K562 (cell line): ENCODE results near the gene SMG9. TPM values are rescaled to one million over a fixed set of nuclear protein-coding genes. Genes with fewer than 3 reads are reported as not detected.

Source experiments
- CBFA2T3 ChIP-seq: fragments of 450-650 bp; IDR thresholded peaks from 2 replicates; pipeline ENCODE4 v1.6.1; 2017
- NR2F6 ChIP-seq: fragments of 450-650 bp; formaldehyde crosslinking; IDR thresholded peaks from 2 replicates; pipeline ENCODE4 v1.4.0; 2020; ENCODE audit warnings: mild to moderate bottlenecking
- PYGO2 ChIP-seq: fragments of 450-650 bp; IDR thresholded peaks from 2 replicates; pipeline ENCODE4 v1.6.1; 2016; ENCODE audit warnings: mild to moderate bottlenecking, missing genetic modification characterization, moderate library complexity, missing compliant biosample characterization
- SMARCB1 ChIP-seq: IDR thresholded peaks from 2 replicates; pipeline ENCODE4 v1.6.1; 2011; ENCODE audit warnings: improper control_type of control experiment, low read depth; ENCODE audit not compliant: insufficient read length
- polyA plus RNA-seq, 8 experiments: library from polyadenylated mRNA; depleted of rRNA in 4 of 8; stranded (reverse) in 5 of 8; unstranded in 3 of 8; fragments of >200 nt; fragmentation: Nextera tagmentation in 2 of 8; fragmentation: Illumina TruSeq in 1 of 8; extraction: Ambion mirVana in 2 of 8; extraction: Trizol in 1 of 8; gene quantifications; 2 replicates each; pipeline versions ENCODE4 v1.2.1 to v1.2.3, GENCODE V29; 2011 to 2014; ENCODE audit warnings: inconsistent platforms in 1 of 8, missing spikeins in 1 of 8
- total RNA-seq, 7 experiments: library from RNA; depleted of rRNA in 6 of 7; stranded (reverse); fragments of >200 nt in 6 of 7; fragmentation: Illumina TruSeq in 2 of 7; extraction: Trizol in 2 of 7; gene quantifications; 2 replicates each; pipeline versions ENCODE4 v1.2.1 to v1.2.3, GENCODE V29; 2011 to 2021; ENCODE audit warnings: low replicate concordance in 1 of 7
- TF ChIP-seq, protein P1 (sequence below): conservative IDR thresholded peaks from 2 replicates; pipeline ENCODE4 v1.6.1; 2011; ENCODE audit warnings: low read depth, mild to moderate bottlenecking, low read length; ENCODE audit not compliant: control insufficient read depth
- TF ChIP-seq, protein P2 (sequence below): fragments of 450-650 bp; formaldehyde crosslinking; conservative IDR thresholded peaks from 2 replicates; pipeline ENCODE4 v1.4.0; 2022; ENCODE audit warnings: mild to moderate bottlenecking, missing genetic modification characterization
- TF ChIP-seq, protein P3 (sequence below): fragments of 450-650 bp; IDR thresholded peaks from 2 replicates; pipeline ENCODE4 v1.6.1; 2017; ENCODE audit warnings: antibody characterized with exemption, mild to moderate bottlenecking

Gene SMG9
- total and polyA plus RNA-seq, 9 of the 15 experiments (the other 6 are each of a cell fraction or from before 2014, with no cell fraction given) = 1.7 to 79.7 (median 40.2) TPM

DNA sequence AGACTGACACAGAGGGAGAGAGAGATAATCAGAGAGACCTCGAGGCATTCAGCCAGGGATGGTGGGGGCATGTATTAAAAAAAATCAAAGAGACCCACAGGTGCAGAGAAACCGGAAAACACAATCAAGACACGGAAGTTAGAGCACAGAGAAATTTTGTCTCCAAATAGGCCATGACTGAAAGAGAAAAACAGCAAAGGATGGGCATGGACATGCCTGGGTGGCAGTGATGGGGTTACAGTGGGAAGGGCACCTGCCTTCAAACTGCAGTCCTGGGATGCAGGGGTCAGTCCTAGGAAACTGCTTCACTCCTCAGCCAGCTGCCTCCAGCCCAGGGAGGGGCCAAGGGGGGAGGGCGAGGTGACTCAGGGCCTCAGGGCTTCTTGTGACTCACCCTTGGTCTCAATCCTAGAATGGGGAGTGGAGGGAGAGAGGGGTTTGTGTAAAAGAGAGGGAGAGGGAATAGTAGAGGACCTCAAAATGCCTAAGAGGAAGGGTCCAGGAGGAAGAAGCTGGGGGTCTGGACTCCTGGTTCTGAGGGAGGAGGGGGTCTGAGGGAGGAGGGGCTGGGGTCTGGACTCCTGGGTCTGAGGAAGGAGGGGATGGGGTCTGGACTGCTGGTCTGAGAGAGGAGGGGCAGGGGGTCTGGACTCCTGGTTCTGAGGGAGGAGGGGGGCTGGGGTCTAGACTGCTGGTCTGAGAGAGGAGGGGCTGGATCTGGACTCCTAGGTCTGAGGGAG, 29.6 kb upstream of the SMG9 start (continued):
- TF ChIP-seq, protein P1, sequence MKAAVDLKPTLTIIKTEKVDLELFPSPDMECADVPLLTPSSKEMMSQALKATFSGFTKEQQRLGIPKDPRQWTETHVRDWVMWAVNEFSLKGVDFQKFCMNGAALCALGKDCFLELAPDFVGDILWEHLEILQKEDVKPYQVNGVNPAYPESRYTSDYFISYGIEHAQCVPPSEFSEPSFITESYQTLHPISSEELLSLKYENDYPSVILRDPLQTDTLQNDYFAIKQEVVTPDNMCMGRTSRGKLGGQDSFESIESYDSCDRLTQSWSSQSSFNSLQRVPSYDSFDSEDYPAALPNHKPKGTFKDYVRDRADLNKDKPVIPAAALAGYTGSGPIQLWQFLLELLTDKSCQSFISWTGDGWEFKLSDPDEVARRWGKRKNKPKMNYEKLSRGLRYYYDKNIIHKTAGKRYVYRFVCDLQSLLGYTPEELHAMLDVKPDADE = no peak
- peak; percentile 26 for TF ChIP-seq SMARCB1
- peak; percentile 58 for TF ChIP-seq CBFA2T3
- 0 out of 2 replicates have a peak, but pooled peaks have one; percentile 16 for TF ChIP-seq PYGO2 (tag)
- TF ChIP-seq, protein P2, sequence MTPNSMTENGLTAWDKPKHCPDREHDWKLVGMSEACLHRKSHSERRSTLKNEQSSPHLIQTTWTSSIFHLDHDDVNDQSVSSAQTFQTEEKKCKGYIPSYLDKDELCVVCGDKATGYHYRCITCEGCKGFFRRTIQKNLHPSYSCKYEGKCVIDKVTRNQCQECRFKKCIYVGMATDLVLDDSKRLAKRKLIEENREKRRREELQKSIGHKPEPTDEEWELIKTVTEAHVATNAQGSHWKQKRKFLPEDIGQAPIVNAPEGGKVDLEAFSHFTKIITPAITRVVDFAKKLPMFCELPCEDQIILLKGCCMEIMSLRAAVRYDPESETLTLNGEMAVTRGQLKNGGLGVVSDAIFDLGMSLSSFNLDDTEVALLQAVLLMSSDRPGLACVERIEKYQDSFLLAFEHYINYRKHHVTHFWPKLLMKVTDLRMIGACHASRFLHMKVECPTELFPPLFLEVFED (CRISPR knock-in tag) = peak; percentile 50; the same call in 1 of the 2 replicates
- TF ChIP-seq, protein P3, sequence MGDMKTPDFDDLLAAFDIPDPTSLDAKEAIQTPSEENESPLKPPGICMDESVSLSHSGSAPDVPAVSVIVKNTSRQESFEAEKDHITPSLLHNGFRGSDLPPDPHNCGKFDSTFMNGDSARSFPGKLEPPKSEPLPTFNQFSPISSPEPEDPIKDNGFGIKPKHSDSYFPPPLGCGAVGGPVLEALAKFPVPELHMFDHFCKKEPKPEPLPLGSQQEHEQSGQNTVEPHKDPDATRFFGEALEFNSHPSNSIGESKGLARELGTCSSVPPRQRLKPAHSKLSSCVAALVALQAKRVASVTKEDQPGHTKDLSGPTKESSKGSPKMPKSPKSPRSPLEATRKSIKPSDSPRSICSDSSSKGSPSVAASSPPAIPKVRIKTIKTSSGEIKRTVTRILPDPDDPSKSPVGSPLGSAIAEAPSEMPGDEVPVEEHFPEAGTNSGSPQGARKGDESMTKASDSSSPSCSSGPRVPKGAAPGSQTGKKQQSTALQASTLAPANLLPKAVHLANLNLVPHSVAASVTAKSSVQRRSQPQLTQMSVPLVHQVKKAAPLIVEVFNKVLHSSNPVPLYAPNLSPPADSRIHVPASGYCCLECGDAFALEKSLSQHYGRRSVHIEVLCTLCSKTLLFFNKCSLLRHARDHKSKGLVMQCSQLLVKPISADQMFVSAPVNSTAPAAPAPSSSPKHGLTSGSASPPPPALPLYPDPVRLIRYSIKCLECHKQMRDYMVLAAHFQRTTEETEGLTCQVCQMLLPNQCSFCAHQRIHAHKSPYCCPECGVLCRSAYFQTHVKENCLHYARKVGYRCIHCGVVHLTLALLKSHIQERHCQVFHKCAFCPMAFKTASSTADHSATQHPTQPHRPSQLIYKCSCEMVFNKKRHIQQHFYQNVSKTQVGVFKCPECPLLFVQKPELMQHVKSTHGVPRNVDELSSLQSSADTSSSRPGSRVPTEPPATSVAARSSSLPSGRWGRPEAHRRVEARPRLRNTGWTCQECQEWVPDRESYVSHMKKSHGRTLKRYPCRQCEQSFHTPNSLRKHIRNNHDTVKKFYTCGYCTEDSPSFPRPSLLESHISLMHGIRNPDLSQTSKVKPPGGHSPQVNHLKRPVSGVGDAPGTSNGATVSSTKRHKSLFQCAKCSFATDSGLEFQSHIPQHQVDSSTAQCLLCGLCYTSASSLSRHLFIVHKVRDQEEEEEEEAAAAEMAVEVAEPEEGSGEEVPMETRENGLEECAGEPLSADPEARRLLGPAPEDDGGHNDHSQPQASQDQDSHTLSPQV = peak; percentile 50
- no peak for TF ChIP-seq NR2F6
